CD4-positive, alpha-beta T cell (primary cell): Measurements from ENCODE around the gene PKHD1. TPM values are rescaled to one million over a fixed set of nuclear protein-coding genes. Genes with fewer than 3 reads are reported as not detected.

Source experiments
- ATAC-seq: fragments of 200-7000 bp; cut with Tn5 transposase; one replicate; pipeline ENCODE4 v1.10.0; 2022; ENCODE audit warnings: mild to moderate bottlenecking; ENCODE audit not compliant: poor library complexity
- CTCF ChIA-PET: fragments of 350-600 bp; sonication (Branson Sonifier 250); formaldehyde crosslinking; loops from one replicate; lab custom pipeline; 2021; ENCODE audit warnings: antibody characterized with exemption, inconsistent platforms; lab: Charles Lee
- POLR2A ChIA-PET: fragments of 350-600 bp; sonication (Branson Sonifier 250); formaldehyde crosslinking; loops from one replicate; lab custom pipeline; 2021; ENCODE audit warnings: antibody characterized with exemption, inconsistent platforms; lab: Charles Lee
- DNase-seq, 14 experiments: peaks; one replicate each; pipeline ENCODE4 v3.0.0-alpha.2; 2013 to 2020; ENCODE audit warnings: mixed read lengths in 2 of 14
- H3K27ac ChIP-seq, 2 donors: one replicate each; pipeline versions ENCODE4 v1.5.1 to v1.7.0; 2013; ENCODE audit warnings: low read length in 2 of 2, low read depth in 1 of 2, mild to moderate bottlenecking in 1 of 2
- H3K27me3 ChIP-seq, 2 experiments: 1 replicate in 1 of 2; 2 replicates in 1 of 2; pipeline versions ENCODE4 v1.6.1 to v1.7.0; 2013; ENCODE audit warnings: low read length in 2 of 2, control low read depth in 1 of 2, mild to moderate bottlenecking in 1 of 2, moderate library complexity in 1 of 2; ENCODE audit not compliant: insufficient read depth in 2 of 2, control insufficient read depth in 1 of 2
- H3K36me3 ChIP-seq: one replicate; pipeline ENCODE4 v1.6.1; 2013; ENCODE audit warnings: low read length, control low read depth; ENCODE audit not compliant: insufficient read depth
- H3K4me1 ChIP-seq: one replicate; pipeline ENCODE4 v1.6.1; 2013; ENCODE audit warnings: low read length, control low read depth; ENCODE audit not compliant: insufficient read depth
- H3K4me3 ChIP-seq: one replicate; pipeline ENCODE4 v1.5.1; 2013; ENCODE audit warnings: mild to moderate bottlenecking, low read length, moderate library complexity
- H3K9me3 ChIP-seq, 2 experiments: 1 replicate in 1 of 2; 2 replicates in 1 of 2; pipeline versions ENCODE4 v1.6.1 to v1.7.0; 2013; ENCODE audit warnings: low read length in 2 of 2, mild to moderate bottlenecking in 2 of 2, control low read depth in 1 of 2, moderate library complexity in 1 of 2; ENCODE audit not compliant: control insufficient read depth in 1 of 2, insufficient read depth in 1 of 2
- H3K27ac Mint-ChIP-seq: one replicate; pipeline ENCODE4 v1.8.0; 2020; ENCODE audit warnings: mixed read lengths
- H3K27me3 Mint-ChIP-seq: one replicate; pipeline ENCODE4 v1.8.0; 2021; ENCODE audit warnings: mixed read lengths
- H3K36me3 Mint-ChIP-seq: one replicate; pipeline ENCODE4 v1.8.0; 2021; ENCODE audit warnings: low read depth, mixed read lengths
- H3K4me1 Mint-ChIP-seq: one replicate; pipeline ENCODE4 v1.8.0; 2021; ENCODE audit warnings: low read depth, mixed read lengths
- H3K4me3 Mint-ChIP-seq: one replicate; pipeline ENCODE4 v1.8.0; 2020; ENCODE audit warnings: mild to moderate bottlenecking, mixed read lengths
- H3K9me3 Mint-ChIP-seq: one replicate; pipeline ENCODE4 v1.8.0; 2020; ENCODE audit warnings: mixed read lengths
- intact Hi-C, 2 experiments: fragments of 100-400 bp; cut with DNase I in 1 of 2; cut with micrococcal nuclease in 1 of 2; formaldehyde crosslinking; loops; one replicate each; pipeline versions ENCODE4 v1.15.1 to v1.9.0; 2023 to 2025; cut with DNase I, micrococcal nuclease
- total RNA-seq, 174 experiments: library from RNA in 2 of 174; stranded (reverse) in 2 of 174; gene quantifications; one replicate each; pipeline ENCODE4 v1.2.3 and lab custom pipeline; 2021 to 2026
- TF ChIP-seq, protein P1 (sequence below): fragments of 200-600 bp; IDR thresholded peaks from one replicate; pipeline ENCODE4 v1.8.0; 2022; ENCODE audit warnings: antibody characterized with exemption, mild to moderate bottlenecking

PKHD1 gene
- total RNA-seq, 2 experiments from 2014 or later = 0.03 TPM; not detected in 1

- H3K9me3 Mint-ChIP-seq = no peaks in the 10 kb centered on the region
- Histone ChIP-seq H3K36me3 (no peaks in the 10 kb centered on the region), H3K4me1 (peaks cover 11% of the 10 kb centered on the region), H3K4me3 (no peak overlapping the region), H3K9me3 (no peaks in the 10 kb centered on the region), H3K27me3 (peaks cover 0 to 5% of the 10 kb centered on the region in 2 experiments), H3K27ac (no peak overlapping the region)
- DNase-seq (no peak), ATAC-seq (no peak)
- TF ChIP-seq, protein P1, sequence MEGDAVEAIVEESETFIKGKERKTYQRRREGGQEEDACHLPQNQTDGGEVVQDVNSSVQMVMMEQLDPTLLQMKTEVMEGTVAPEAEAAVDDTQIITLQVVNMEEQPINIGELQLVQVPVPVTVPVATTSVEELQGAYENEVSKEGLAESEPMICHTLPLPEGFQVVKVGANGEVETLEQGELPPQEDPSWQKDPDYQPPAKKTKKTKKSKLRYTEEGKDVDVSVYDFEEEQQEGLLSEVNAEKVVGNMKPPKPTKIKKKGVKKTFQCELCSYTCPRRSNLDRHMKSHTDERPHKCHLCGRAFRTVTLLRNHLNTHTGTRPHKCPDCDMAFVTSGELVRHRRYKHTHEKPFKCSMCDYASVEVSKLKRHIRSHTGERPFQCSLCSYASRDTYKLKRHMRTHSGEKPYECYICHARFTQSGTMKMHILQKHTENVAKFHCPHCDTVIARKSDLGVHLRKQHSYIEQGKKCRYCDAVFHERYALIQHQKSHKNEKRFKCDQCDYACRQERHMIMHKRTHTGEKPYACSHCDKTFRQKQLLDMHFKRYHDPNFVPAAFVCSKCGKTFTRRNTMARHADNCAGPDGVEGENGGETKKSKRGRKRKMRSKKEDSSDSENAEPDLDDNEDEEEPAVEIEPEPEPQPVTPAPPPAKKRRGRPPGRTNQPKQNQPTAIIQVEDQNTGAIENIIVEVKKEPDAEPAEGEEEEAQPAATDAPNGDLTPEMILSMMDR = no peak
- POLR2A ChIA-PET = no interaction called here
- H3K27me3 Mint-ChIP-seq = peaks cover 15% of the 10 kb centered on the region
- CTCF ChIA-PET = interaction anchor here (2.0 kb wide), 1 partner anchor 10 kb away, joined by 9 read pairs; no protein-coding TSS in a partner anchor
- H3K4me1 Mint-ChIP-seq = peaks cover 14% of the 10 kb centered on the region
- no peak overlapping the region for H3K27ac Mint-ChIP-seq
- intact Hi-C loops = loop anchor here in 1 of 2 experiments (10.0 kb wide), 1 partner anchor 355 kb away; no protein-coding TSS in a partner anchor
- H3K4me3 Mint-ChIP-seq = no peak overlapping the region
- no peaks in the 10 kb centered on the region for H3K36me3 Mint-ChIP-seq
These were observed 27.6 kb downstream of the PKHD1 start for GRCh38 chr6:52059821-52060220.

- POLR2A ChIA-PET = no interaction called here
- H3K36me3 ChIP-seq = no peaks in the 10 kb centered on the region
- Mint-ChIP-seq H3K9me3 (no peaks in the 10 kb centered on the region), H3K4me3 (no peak overlapping the region), H3K27me3 (peaks cover 15% of the 10 kb centered on the region), H3K36me3 (no peaks in the 10 kb centered on the region), H3K27ac (no peak overlapping the region), H3K4me1 (no peaks in the 10 kb centered on the region)
- intact Hi-C loops = no loop called here
- H3K27ac ChIP-seq = no peak overlapping the region
- TF ChIP-seq, protein P1 = no peak
- H3K9me3 ChIP-seq = no peaks in the 10 kb centered on the region
- no peak for ATAC-seq
- no peaks in the 10 kb centered on the region for H3K4me1 ChIP-seq
- CTCF ChIA-PET = no interaction called here
- H3K4me3 ChIP-seq = no peak overlapping the region
- no peak for DNase-seq
- H3K27me3 ChIP-seq = peaks cover 0 to 5% of the 10 kb centered on the region in 2 experiments
These were observed 32.0 kb downstream of the PKHD1 start for GRCh38 chr6:52055451-52055850.

DNA sequence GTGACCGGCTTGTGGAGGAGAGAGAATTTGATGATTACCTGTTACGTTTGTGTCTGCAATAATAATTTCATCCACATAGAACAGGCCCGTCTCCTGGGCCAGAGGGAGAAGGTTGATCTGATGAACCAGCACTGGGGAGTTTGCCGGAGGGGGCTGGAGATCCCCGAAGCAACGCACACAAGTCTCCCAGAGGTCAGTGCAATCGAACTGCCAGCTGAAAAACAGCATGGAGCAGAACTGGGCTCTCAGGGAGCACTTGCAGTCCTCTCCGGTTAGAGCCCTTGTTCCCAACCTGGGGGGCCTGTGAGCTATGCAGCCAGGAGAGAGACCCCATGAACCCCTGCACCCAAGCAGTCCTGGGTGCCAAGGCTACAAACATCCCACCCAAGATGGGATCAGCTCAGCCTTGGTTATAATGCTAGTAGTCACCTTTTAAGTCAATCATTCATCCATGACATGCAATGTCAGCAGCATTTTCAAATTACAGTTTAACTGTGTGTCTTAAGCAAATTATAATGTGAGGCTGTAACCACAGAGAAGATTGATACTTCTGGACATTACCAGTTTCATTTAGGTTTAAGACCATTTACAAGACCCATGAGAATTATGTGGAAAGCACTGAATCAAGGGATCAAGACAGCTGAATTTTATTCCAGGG, 34.2 kb downstream of the PKHD1 start:
- Mint-ChIP-seq H3K27me3 (peaks cover 20% of the 10 kb centered on the region), H3K27ac (no peak overlapping the region), H3K4me3 (no peak overlapping the region), H3K9me3 (no peaks in the 10 kb centered on the region), H3K4me1 (no peaks in the 10 kb centered on the region), H3K36me3 (no peaks in the 10 kb centered on the region)
- Histone ChIP-seq H3K36me3 (no peaks in the 10 kb centered on the region), H3K9me3 (no peaks in the 10 kb centered on the region), H3K4me1 (no peaks in the 10 kb centered on the region), H3K27me3 (peaks cover 0 to 5% of the 10 kb centered on the region in 2 experiments), H3K27ac (no peak overlapping the region), H3K4me3 (no peak overlapping the region)
- DNase-seq (no peak), ATAC-seq (no peak)
- intact Hi-C loops = no loop called here
- POLR2A ChIA-PET = no interaction called here
- CTCF ChIA-PET = no interaction called here
- TF ChIP-seq, protein P1 = no peak
